Fibroblast of skin of scalp (primary cell): ENCODE data around the gene GRIK3.

Source experiments
- DNase-seq: peaks from one replicate; pipeline ENCODE4 v3.0.0-alpha.2; 2013

GRIK3 gene

GRCh38 chr1:36847761-36848160 is 186.6 kb downstream of the GRIK3 start:
- no peak for DNase-seq

DNA sequence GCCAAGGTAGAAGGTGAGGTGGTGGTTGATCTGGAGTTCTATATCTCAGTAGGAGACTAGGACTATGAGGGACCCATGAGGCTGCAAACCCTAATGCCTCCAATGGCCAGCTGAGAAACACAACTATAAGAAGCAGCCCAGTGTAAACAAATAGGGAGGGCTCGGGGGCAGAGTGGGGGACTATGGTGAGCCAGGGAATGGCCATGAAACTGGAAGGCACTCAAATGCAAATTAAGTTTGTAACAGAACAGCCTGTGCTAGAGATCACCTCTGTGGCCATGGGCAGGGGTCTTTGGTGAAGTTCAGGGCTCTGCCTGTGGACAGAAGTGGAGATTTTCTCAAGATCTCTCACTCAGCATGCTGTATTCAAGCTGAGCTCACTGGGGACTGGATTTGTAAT is 187.1 kb downstream of the GRIK3 start:
- DNase-seq: no peak

- no peak for DNase-seq
Observed at GRCh38 chr1:36846357-36846756, 188.0 kb downstream of the GRIK3 start.

- DNase-seq: no peak
Observed at GRCh38 chr1:36845802-36846201, 188.5 kb downstream of the GRIK3 start.

- no peak for DNase-seq
Observed at GRCh38 chr1:36844917-36845316, 189.4 kb downstream of the GRIK3 start.

- DNase-seq: no peak
Observed at GRCh38 chr1:36843906-36844610, 190.3 kb downstream of the GRIK3 start.

DNA sequence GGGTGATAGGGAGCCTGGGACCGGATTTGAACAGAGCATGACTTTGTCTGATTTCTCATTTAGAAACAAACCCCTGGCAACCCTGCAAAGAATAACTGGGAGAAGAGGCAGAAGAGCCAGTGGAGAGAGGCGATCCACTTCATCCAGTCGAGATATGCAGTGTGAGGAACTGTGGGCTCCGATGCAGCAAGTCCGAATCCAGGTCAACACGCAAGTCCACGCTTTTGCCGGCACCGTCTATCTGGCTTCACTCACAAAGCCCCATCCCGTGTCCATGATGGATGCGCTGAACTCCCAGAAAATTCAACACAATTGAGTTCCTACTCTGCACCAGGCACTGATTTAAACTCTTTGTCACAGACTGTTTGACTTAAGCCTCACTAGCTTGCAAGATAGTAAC is 191.3 kb downstream of the GRIK3 start:
- no peak for DNase-seq

DNA sequence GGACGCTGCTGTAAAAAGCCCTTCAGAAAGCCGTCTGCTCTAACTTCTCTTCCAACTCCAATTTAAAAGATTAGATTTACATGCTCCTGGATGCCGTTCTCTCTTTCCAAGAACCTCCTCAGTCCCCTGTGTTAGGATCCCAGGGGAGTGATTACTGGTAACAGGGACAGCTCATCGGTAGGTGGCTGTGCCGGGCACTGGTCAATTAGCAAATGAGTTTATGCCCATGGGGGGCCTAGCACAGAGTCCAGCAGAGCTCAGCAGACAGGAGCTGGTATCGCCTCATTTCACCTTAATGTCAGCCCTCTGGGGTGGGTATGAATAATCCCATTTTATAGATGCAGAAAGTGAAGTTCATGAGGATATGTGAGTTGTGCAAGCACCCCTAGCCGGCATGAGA is 191.9 kb downstream of the GRIK3 start:
- DNase-seq: no peak

GRCh38 chr1:36839485-36839884 is 194.8 kb downstream of the GRIK3 start:
- no peak for DNase-seq

- DNase-seq: no peak
Observed at GRCh38 chr1:36838888-36839287, 195.4 kb downstream of the GRIK3 start.

DNA sequence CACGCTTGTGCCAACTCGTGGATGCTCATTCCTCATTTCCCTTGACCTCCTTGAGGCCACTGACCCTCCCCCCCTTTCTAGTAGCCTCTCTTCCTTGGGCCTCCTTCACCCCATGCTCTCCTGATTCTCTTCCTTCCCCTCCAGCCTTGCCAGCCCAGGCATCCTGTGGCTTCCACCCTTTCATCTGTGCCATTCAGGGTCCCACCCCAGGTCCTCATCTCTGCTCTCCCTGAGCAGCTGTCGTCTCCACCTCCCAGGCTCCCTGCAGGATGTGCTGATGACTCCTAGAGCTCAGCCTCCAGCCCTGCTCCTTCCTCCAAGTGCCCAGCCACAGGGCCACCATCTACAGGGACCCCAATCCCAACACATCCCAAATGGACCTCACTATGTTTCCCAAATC is 197.4 kb downstream of the GRIK3 start:
- no peak for DNase-seq

GRCh38 chr1:36836196-36836883 is 198.0 kb downstream of the GRIK3 start:
- DNase-seq: no peak

GRCh38 chr1:36835696-36836095 is 198.6 kb downstream of the GRIK3 start:
- no peak for DNase-seq

DNA sequence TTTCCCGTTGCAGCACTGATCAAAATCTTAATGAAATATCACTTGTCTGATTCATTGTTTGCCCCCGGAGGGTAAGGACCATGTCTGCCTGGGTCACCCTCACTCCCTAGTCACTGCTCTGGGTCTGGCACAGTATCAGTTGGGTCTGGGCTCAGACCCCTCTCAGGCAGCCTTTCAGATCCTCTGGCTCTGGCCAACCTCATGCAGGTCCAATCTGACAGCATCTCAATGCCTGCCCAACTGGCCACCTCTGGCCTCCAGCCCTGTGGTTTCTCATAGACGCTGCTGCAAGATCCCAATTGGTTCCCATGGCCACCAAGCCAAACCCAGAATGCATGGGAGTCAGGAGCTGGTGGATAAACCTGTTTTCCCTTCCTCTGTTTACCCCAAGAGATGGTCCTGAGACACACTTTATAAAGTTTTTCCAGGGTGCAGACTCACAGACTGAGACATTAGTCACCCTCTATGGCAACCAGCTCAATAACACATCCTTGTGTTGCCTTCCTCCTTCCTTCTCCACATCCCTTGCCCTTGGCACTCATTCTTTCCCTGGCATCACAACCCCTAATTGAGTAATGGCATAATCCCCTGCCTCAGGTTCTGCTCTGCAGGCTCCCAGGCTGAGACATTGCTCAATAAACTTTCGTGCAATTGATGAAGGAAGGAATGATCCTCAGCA is 199.2 kb downstream of the GRIK3 start:
- no peak for DNase-seq

DNA sequence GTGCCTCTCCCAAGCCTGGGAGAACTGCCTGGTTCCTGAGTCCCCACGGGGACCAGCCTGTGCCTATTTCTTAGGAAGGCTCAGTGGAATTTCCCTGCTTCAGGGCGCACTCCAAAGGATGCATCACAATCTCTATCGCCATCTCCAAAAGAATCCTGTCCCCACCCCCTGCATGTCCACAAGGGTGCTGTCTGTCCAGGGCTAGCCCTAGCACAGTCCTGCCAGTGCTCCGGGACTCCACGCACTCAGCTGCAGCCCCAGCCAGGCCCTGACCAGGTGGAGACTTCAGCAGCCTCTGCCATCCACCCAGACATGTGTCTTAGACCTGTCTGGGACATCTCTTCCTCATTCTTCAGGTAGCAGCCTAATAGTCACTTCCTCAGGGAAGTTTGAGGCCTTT is 199.7 kb downstream of the GRIK3 start:
- DNase-seq: no peak

- peak; percentile 2 for DNase-seq
Observed at GRCh38 chr1:36831186-36831810, 203.0 kb downstream of the GRIK3 start.

GRCh38 chr1:36829961-36830360 is 204.4 kb downstream of the GRIK3 start:
- no peak for DNase-seq

- no peak for DNase-seq
Observed at GRCh38 chr1:36829066-36829465, 205.2 kb downstream of the GRIK3 start.

GRCh38 chr1:36825226-36825625 is 209.1 kb downstream of the GRIK3 start:
- no peak for DNase-seq

DNA sequence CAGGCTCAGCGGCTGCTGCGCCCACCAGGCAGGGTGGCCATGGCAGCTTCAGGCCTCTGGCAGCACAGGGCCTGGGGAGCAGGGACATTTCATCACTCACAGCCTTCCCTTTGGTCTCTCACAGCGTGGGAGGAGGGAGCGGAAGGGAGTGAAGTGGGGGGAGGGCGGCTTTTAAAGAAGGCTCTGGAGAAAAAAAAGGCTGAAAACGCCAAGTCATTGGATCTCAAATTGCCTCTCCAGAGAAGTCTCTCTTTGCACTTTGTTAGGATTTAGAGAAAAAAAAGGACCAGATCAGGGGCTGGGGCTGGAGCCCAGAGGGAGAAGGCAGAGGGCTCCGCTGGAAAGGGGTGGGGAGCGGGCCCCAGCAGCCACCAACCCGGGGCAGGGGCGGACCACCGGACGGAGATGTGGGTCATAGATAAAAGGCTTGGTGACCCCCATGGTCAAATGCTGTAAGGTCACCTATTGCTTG is 209.9 kb downstream of the GRIK3 start:
- DNase-seq: peak; percentile 4

GRCh38 chr1:36822648-36823047 is 211.7 kb downstream of the GRIK3 start:
- no peak for DNase-seq

DNA sequence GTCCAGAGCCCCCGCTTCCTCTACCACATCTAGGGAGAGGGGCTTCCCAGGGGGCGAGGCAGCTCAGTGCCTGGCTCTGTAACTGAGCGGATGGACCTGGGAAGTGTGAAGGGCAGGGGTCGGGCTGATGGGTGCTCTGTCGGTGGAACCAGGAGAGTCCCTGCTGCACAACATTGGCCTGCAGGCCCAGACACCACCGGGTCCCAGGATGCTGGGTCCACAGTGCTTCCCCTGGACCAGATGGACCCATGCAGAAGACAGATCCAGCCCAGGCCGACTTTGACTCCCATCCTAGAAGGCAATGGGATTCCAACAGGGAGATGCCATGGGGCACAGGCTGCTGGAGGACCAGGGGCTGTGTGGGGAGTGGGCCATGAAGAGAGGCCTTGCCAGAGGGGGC is 212.9 kb downstream of the GRIK3 start:
- DNase-seq: no peak

DNA sequence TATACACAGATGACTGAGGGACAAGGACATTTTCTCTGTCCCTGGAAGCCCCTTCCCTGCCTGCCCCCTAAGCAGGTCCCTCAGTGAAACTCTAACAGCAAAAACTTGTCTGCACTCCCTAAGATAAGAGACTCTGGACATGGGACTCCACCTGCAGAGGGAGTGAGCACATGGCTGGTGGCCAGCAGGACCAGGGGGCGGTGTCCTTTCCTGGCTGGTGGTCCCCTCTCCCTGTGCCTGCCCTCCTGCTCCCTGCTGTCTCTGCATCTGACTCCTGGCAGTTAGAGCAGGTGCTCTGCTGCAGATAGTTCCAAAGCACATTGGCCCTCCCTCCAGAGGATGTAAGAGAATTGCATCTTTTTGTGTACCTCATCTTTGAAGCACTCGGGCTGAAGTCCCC is 215.5 kb downstream of the GRIK3 start:
- DNase-seq: no peak
